SU-DHL-6 (cell line): ENCODE data around the gene CYB5R3.
"Not testable (repeated sequence)": the region's sequence is repeated elsewhere in the genome, so short reads cannot be mapped to it uniquely, and the experiment has no call there.

Experiments
- H2AFZ ChIP-seq: fragments of 200-600 bp; sonication (generic); 2 replicates; pipeline ENCODE4 v1.6.1; 2014; ENCODE audit warnings: low read depth, mild to moderate bottlenecking, moderate library complexity, mixed read lengths, antibody characterized with exemption, low read length; ENCODE audit not compliant: severe bottlenecking
- H3F3A ChIP-seq: fragments of 200-600 bp; shearing (Covaris generic); 2 replicates; pipeline ENCODE4 v1.6.0; 2016; ENCODE audit warnings: antibody characterized with exemption, mild to moderate bottlenecking; ENCODE audit not compliant: insufficient read depth
- H3K27ac ChIP-seq: fragments of 200-600 bp; sonication (generic); 2 replicates; pipeline ENCODE4 v1.5.1; 2016; ENCODE audit warnings: low read depth, mild to moderate bottlenecking, low read length, moderate library complexity, mixed read lengths
- H3K27me3 ChIP-seq: fragments of 200-600 bp; sonication (generic), shearing (Covaris generic); 2 replicates; pipeline ENCODE4 v1.6.0; 2014; ENCODE audit warnings: mild to moderate bottlenecking, low read length
- H3K36me3 ChIP-seq: fragments of 200-600 bp; sonication (generic); 2 replicates; pipeline ENCODE4 v1.6.1; 2014; ENCODE audit warnings: mild to moderate bottlenecking, low read length, mixed read lengths
- H3K4me2 ChIP-seq: fragments of 300-600, 200-600 bp; shearing (Covaris generic), sonication (generic); 2 replicates; pipeline ENCODE4 v1.6.0; 2014; ENCODE audit warnings: low read length, low read depth, mild to moderate bottlenecking; ENCODE audit not compliant: poor library complexity, severe bottlenecking
- H3K4me3 ChIP-seq: fragments of 200-600 bp; sonication (generic); 2 replicates; pipeline ENCODE4 v1.5.1; 2014; ENCODE audit warnings: antibody characterized with exemption, low read length, mild to moderate bottlenecking, mixed read lengths; ENCODE audit not compliant: insufficient read depth, poor library complexity, severe bottlenecking
- H3K79me2 ChIP-seq: fragments of 200-600 bp; sonication (generic); 2 replicates; pipeline ENCODE4 v1.6.1; 2014; ENCODE audit warnings: mild to moderate bottlenecking, low read length, moderate library complexity; ENCODE audit not compliant: insufficient read depth
- H3K9ac ChIP-seq: fragments of 200-600 bp; sonication (generic); 2 replicates; pipeline ENCODE4 v1.7.0; 2014; ENCODE audit warnings: mild to moderate bottlenecking, low read length
- H3K9me2 ChIP-seq: fragments of 200-600 bp; sonication (generic); replicated peaks from 2 replicates; pipeline ENCODE4 v1.6.1; 2014; ENCODE audit warnings: low read length; ENCODE audit not compliant: insufficient read depth
- H3K9me3 ChIP-seq: fragments of 200-600 bp; sonication (generic); 2 replicates; pipeline ENCODE4 v1.6.1; 2014; ENCODE audit warnings: low read length, mixed read lengths; ENCODE audit not compliant: insufficient read depth
- H4K20me1 ChIP-seq: fragments of 200-600 bp; sonication (generic); 2 replicates; pipeline ENCODE4 v1.6.1; 2014; ENCODE audit warnings: low read depth, mild to moderate bottlenecking, antibody characterized with exemption, low read length, moderate library complexity, mixed read lengths
- EZH2phosphoT487 ChIP-seq: fragments of 200-600 bp; sonication (generic), shearing (Covaris generic); conservative IDR thresholded peaks from 2 replicates; pipeline ENCODE4 v1.6.1; 2018; ENCODE audit warnings: mild to moderate bottlenecking, antibody characterized with exemption, low read length, moderate library complexity, mixed read lengths
- TF ChIP-seq, protein P1 (sequence below): fragments of 200-600 bp; sonication (generic); IDR thresholded peaks from one replicate; pipeline ENCODE4 v1.5.1; 2017; ENCODE audit warnings: antibody characterized with exemption, mild to moderate bottlenecking, low read length, moderate library complexity; ENCODE audit not compliant: insufficient read depth, poor library complexity, severe bottlenecking

The CYB5R3 gene

DNA sequence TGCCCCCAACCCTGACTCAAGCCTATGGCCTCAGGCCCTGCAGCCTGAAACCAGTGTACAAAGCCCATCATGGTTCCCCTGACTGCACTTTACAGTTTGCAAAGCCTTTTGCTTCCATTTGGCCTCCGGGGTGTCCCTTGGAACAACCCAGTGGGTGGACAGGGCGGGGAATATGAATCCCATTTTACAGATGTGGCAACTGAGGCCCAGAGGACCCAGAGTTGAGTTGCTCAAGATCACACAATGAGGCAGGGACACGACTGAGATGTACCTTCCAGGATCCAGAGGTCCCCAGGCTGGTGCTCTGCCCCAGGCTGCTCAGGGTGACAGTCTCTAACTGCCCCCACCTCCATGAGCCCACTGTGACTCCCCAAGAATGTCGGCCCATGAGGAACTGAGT lies 29.1 kb downstream of the CYB5R3 start:
- TF ChIP-seq EZH2phosphoT487 = no peak
- TF ChIP-seq, protein P1, sequence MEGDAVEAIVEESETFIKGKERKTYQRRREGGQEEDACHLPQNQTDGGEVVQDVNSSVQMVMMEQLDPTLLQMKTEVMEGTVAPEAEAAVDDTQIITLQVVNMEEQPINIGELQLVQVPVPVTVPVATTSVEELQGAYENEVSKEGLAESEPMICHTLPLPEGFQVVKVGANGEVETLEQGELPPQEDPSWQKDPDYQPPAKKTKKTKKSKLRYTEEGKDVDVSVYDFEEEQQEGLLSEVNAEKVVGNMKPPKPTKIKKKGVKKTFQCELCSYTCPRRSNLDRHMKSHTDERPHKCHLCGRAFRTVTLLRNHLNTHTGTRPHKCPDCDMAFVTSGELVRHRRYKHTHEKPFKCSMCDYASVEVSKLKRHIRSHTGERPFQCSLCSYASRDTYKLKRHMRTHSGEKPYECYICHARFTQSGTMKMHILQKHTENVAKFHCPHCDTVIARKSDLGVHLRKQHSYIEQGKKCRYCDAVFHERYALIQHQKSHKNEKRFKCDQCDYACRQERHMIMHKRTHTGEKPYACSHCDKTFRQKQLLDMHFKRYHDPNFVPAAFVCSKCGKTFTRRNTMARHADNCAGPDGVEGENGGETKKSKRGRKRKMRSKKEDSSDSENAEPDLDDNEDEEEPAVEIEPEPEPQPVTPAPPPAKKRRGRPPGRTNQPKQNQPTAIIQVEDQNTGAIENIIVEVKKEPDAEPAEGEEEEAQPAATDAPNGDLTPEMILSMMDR = no peak

DNA sequence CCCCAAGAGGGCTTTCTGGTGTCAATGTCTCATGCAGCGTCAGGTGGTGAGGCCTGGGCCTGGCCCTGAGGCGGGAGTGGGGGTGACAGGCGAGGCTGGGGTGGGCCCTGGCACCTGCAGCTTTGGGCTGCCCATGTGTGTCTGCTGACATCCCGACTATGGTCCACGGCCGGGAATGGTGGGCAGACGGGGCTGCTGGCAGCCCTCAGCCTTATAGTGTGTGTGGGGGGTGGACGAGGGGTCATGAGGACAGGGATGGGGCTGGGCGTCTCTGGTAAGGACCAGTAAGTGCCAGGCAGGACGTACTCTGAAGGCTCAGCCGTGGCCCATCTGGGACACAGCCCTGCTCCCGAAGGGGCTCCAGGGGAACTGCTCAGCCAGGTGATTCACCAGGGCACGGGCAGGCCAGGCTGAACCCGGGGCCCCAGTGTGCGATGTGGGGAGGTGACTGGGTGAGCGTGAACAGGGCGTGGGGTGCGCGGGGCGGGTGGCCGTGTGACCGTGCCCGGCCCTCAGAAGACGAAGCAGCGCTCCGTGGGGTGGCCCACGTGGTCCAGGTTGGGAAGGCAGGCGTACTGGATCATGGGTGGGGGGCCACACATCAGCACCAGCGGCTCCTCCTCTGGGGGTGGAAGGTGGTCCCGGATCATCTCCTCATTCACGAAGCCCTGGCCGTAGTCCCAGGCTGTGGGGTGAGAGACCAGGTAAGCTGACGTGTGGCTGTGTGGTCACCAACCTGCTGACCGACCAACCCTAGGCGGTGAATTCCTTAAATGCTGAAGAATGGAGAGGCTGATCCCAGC lies 29.7 kb downstream of the CYB5R3 start:
- Histone ChIP-seq H2AFZ (no peak overlapping the region), H3K9me3 (no peaks in the 10 kb centered on the region), H3K9me2 (no peaks in the 10 kb centered on the region), H3K27ac (no peak overlapping the region), H3K79me2 (no peaks in the 10 kb centered on the region), H3K27me3 (no peaks in the 10 kb centered on the region), H3K36me3 (no peaks in the 10 kb centered on the region), H4K20me1 (no peaks in the 10 kb centered on the region), H3K4me3 (no peak overlapping the region), H3K4me2 (no peak overlapping the region), H3F3A (peaks cover 12% of the 10 kb centered on the region), H3K9ac (no peak overlapping the region)
- no peak for TF ChIP-seq EZH2phosphoT487
- TF ChIP-seq, protein P1 = no peak

More for the DNA sequence above, 29.1 kb downstream of the CYB5R3 start:
- no peaks in the 10 kb centered on the region for H3K9me3 ChIP-seq
- no peak overlapping the region for H3K27ac ChIP-seq
- no peak overlapping the region for H3K9ac ChIP-seq
- H3K79me2 ChIP-seq = no peaks in the 10 kb centered on the region
- H3K4me2 ChIP-seq = no peak overlapping the region
- peaks cover 9% of the 10 kb centered on the region for H3F3A ChIP-seq
- no peaks in the 10 kb centered on the region for H4K20me1 ChIP-seq
- H3K9me2 ChIP-seq = no peaks in the 10 kb centered on the region
- H3K4me3 ChIP-seq = no peak overlapping the region
- no peaks in the 10 kb centered on the region for H3K36me3 ChIP-seq
- no peaks in the 10 kb centered on the region for H3K27me3 ChIP-seq
- H2AFZ ChIP-seq = no peak overlapping the region

DNA sequence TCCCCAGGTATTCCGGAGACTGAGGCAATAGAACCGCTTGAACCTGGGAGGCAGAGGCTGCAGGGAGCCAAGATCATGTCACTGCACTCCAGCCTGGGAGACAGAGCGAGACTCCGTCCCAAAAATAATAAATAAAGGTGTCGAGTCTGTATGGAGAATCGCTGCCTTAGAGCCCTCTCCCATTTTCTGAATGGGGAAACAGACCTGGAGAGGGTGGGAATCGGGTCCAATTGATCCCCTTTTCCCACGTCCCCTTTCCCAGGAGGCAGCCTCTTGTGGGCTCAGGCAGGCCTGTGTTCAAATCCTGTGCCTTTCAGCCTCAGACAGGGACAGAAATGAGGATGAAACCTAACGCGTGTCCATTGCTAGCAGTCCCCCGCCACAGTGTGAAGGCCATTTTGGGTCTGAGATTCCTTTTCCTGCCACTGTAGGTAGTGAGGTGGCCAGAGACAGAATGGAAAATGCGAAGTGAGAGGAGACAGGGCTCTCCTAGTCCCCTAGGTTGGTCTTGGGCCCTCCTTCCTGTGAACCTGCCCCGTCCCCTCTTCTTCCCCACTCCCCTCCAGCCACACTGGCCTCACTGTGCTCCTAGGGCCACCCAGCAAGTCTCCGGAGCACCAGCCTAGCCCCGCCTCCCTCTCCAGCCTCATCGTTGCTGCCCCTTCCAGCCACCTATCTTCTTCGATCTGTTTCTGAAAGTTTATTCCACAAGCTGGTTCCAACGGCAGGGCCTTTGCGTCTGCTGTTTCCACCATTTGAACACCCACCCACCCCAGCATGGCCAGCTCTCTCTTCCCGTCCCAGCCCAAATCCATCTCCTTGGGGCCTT lies 31.8 kb downstream of the CYB5R3 start:
- H3K4me3 ChIP-seq = no peak overlapping the region
- no peaks in the 10 kb centered on the region for H3K9me3 ChIP-seq
- peaks cover 6% of the 10 kb centered on the region for H4K20me1 ChIP-seq
- H3K4me2 ChIP-seq = no peak overlapping the region
- no peaks in the 10 kb centered on the region for H3K9me2 ChIP-seq
- peaks cover 19% of the 10 kb centered on the region for H3K79me2 ChIP-seq
- H3F3A ChIP-seq = peaks cover 15% of the 10 kb centered on the region
- no peak for TF ChIP-seq EZH2phosphoT487
- TF ChIP-seq, protein P1 = no peak
- no peaks in the 10 kb centered on the region for H3K27me3 ChIP-seq
- H3K9ac ChIP-seq = no peak overlapping the region
- no peak overlapping the region for H2AFZ ChIP-seq
- H3K27ac ChIP-seq = no peak overlapping the region
- H3K36me3 ChIP-seq = 0 out of 2 replicates have a peak, but pooled peaks cover 3% of the 10 kb centered on the region

- not testable (repeated sequence) for H2AFZ ChIP-seq, H3K4me3 ChIP-seq, H3K27me3 ChIP-seq, H3K9me3 ChIP-seq, H3K36me3 ChIP-seq, H4K20me1 ChIP-seq, H3K9me2 ChIP-seq
- Histone ChIP-seq H3K27ac (peak overlapping the region; percentile 90), H3K79me2 (peaks cover 34% of the 10 kb centered on the region), H3K9ac (peak overlapping the region; percentile 80), H3K4me2 (peak overlapping the region; percentile 66), H3F3A (peaks cover 15% of the 10 kb centered on the region)
Observed at GRCh38 chr22:42615860-42616175, 33.4 kb downstream of the CYB5R3 start.
